Endodermal cell (in vitro differentiated cells): Measurements from ENCODE around the gene DCN. TPM values are rescaled to one million over a fixed set of nuclear protein-coding genes. Genes with fewer than 3 reads are reported as not detected.

Experiments used
- DNase-seq: peaks from one replicate; pipeline ENCODE4 v3.0.0-alpha.2; 2017
- H3K27ac ChIP-seq: 2 replicates; pipeline ENCODE4 v1.5.1; 2013; ENCODE audit warnings: mild to moderate bottlenecking, low read depth, low read length, moderate library complexity
- H3K27me3 ChIP-seq: 2 replicates; pipeline ENCODE4 v1.6.1; 2013; ENCODE audit warnings: mild to moderate bottlenecking, low read length, moderate library complexity; ENCODE audit not compliant: insufficient read depth, control insufficient read depth, poor library complexity, severe bottlenecking
- H3K36me3 ChIP-seq: 2 replicates; pipeline ENCODE4 v1.7.0; 2013; ENCODE audit warnings: mild to moderate bottlenecking, low read length, moderate library complexity; ENCODE audit not compliant: control insufficient read depth, insufficient read depth
- H3K4me1 ChIP-seq: one replicate; pipeline ENCODE4 v1.7.0; 2013; ENCODE audit warnings: low read length; ENCODE audit not compliant: control insufficient read depth, insufficient read depth
- H3K4me3 ChIP-seq: 2 replicates; pipeline ENCODE4 v1.5.1; 2013; ENCODE audit warnings: mild to moderate bottlenecking, low read length, moderate library complexity
- H3K9ac ChIP-seq: 2 replicates; pipeline ENCODE4 v1.6.1; 2013; ENCODE audit warnings: mild to moderate bottlenecking, low read length, moderate library complexity; ENCODE audit not compliant: poor library complexity, severe bottlenecking; ENCODE audit errors: extremely low read depth
- H3K9me3 ChIP-seq: 2 replicates; pipeline ENCODE4 v1.6.1; 2013; ENCODE audit warnings: mild to moderate bottlenecking, low read length, moderate library complexity; ENCODE audit not compliant: control insufficient read depth
- H3K27ac Mint-ChIP-seq: 2 replicates; pipeline ENCODE4 v1.8.0; 2020; ENCODE audit warnings: mixed read lengths
- H3K27me3 Mint-ChIP-seq: 2 replicates; pipeline ENCODE4 v1.8.0; 2021; ENCODE audit warnings: mild to moderate bottlenecking, mixed read lengths; ENCODE audit not compliant: insufficient read depth
- H3K36me3 Mint-ChIP-seq: 2 replicates; pipeline ENCODE4 v1.8.0; 2020; ENCODE audit warnings: low read depth, mixed read lengths
- H3K4me1 Mint-ChIP-seq: 2 replicates; pipeline ENCODE4 v1.8.0; 2020; ENCODE audit warnings: mixed read lengths
- H3K4me3 Mint-ChIP-seq: 2 replicates; pipeline ENCODE4 v1.8.0; 2020; ENCODE audit warnings: mild to moderate bottlenecking, moderate library complexity, mixed read lengths
- H3K9me3 Mint-ChIP-seq: 2 replicates; pipeline ENCODE4 v1.8.0; 2020; ENCODE audit warnings: mild to moderate bottlenecking, mixed read lengths
- WGBS, 2 experiments: methylation state at CpG; one replicate each; pipeline versions ENCODE4 v1.1.5 to v1.1.7; 2013; ENCODE audit warnings: missing lambda C conversion rate in 2 of 2, mixed read lengths in 1 of 2; ENCODE audit not compliant: insufficient coverage in 1 of 2, insufficient read length in 1 of 2; 5-methylcytosine and 5-hydroxymethylcytosine counted together
- total RNA-seq, 2 donors: library from RNA; stranded (reverse); fragmentation: NEBNext Ultra II Directional in 1 of 2; extraction: Animal tissue kit (Norgen Biotek cat#: 25700) in 1 of 2; gene quantifications; 2 replicates in 1 of 2; 3 replicates in 1 of 2; pipeline ENCODE4 v1.2.1, GENCODE V29; 2021
- TF ChIP-seq, protein P1 (sequence below): fragments of 200-600 bp; sonication (generic); conservative IDR thresholded peaks from 2 replicates; pipeline ENCODE4 v1.5.0; 2021; ENCODE audit warnings: antibody characterized with exemption, mild to moderate bottlenecking

DCN gene
- total RNA-seq, 2 donors from 2014 or later = not detected

DNA sequence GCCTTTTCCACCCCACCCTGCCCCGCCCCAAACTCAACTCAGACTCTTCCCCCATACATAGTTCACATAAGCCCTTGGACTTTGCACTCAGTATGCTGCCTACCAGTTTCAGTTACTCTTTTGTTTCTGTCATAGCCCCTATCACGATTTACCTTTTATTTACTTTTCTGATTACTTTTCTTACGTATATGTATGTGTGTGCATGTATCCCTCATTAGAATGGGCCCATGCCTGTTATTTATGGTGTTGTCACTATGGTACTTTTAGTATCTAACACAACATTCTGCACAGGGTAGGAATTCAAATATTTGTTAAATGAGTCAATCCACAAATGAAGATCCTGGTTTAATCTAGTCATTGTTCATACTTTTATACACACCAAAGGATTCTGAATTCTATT lies 54.9 kb downstream of the DCN start:
- H3K9ac ChIP-seq = no peak overlapping the region
- no peak overlapping the region for H3K27ac ChIP-seq
- H3K36me3 ChIP-seq = no peaks in the 10 kb centered on the region
- Mint-ChIP-seq H3K4me3 (no peak overlapping the region), H3K36me3 (no peaks in the 10 kb centered on the region), H3K4me1 (peaks cover 8% of the 10 kb centered on the region), H3K9me3 (no peaks in the 10 kb centered on the region), H3K27ac (no peak overlapping the region), H3K27me3 (peaks cover 1% of the 10 kb centered on the region)
- no peaks in the 10 kb centered on the region for H3K4me1 ChIP-seq
- TF ChIP-seq, protein P1, sequence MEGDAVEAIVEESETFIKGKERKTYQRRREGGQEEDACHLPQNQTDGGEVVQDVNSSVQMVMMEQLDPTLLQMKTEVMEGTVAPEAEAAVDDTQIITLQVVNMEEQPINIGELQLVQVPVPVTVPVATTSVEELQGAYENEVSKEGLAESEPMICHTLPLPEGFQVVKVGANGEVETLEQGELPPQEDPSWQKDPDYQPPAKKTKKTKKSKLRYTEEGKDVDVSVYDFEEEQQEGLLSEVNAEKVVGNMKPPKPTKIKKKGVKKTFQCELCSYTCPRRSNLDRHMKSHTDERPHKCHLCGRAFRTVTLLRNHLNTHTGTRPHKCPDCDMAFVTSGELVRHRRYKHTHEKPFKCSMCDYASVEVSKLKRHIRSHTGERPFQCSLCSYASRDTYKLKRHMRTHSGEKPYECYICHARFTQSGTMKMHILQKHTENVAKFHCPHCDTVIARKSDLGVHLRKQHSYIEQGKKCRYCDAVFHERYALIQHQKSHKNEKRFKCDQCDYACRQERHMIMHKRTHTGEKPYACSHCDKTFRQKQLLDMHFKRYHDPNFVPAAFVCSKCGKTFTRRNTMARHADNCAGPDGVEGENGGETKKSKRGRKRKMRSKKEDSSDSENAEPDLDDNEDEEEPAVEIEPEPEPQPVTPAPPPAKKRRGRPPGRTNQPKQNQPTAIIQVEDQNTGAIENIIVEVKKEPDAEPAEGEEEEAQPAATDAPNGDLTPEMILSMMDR = no peak
- no peak overlapping the region for H3K4me3 ChIP-seq
- 83 to 93% methylated on average over 1 to 3 of the region's 3 CpGs for WGBS, 2 experiments
- DNase-seq = no peak
- no peaks in the 10 kb centered on the region for H3K9me3 ChIP-seq
- no peaks in the 10 kb centered on the region for H3K27me3 ChIP-seq

DNA sequence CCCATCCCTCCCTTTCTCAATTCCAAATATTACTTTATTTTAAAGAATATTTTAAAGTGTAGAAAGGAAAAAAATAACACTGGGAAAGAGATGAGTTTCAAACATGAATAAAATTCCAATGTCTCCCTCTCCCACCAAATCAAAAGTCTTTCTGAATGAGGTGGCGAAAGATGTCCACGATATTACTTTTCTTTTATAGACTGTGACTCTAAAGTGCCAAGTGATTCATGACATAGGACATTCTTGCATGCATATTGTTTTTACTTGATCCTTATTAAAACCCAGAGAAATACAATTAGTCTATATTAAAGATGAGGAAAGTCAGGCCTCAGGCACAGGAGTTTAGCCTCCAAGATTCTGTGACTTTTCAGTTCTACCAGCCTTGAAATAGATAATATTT lies 55.3 kb downstream of the DCN start:
- Histone ChIP-seq H3K27me3 (no peaks in the 10 kb centered on the region), H3K9me3 (no peaks in the 10 kb centered on the region), H3K9ac (no peak overlapping the region), H3K36me3 (no peaks in the 10 kb centered on the region), H3K27ac (no peak overlapping the region), H3K4me1 (no peaks in the 10 kb centered on the region), H3K4me3 (no peak overlapping the region)
- no peak overlapping the region for H3K27ac Mint-ChIP-seq
- H3K27me3 Mint-ChIP-seq = peaks cover 1% of the 10 kb centered on the region
- no peaks in the 10 kb centered on the region for H3K9me3 Mint-ChIP-seq
- TF ChIP-seq, protein P1 = no peak
- 92 to 100% methylated on average over 2 of the region's 2 CpGs for WGBS, 2 experiments
- H3K4me3 Mint-ChIP-seq = no peak overlapping the region
- H3K4me1 Mint-ChIP-seq = peaks cover 5% of the 10 kb centered on the region
- DNase-seq = no peak
- H3K36me3 Mint-ChIP-seq = no peaks in the 10 kb centered on the region

DNA sequence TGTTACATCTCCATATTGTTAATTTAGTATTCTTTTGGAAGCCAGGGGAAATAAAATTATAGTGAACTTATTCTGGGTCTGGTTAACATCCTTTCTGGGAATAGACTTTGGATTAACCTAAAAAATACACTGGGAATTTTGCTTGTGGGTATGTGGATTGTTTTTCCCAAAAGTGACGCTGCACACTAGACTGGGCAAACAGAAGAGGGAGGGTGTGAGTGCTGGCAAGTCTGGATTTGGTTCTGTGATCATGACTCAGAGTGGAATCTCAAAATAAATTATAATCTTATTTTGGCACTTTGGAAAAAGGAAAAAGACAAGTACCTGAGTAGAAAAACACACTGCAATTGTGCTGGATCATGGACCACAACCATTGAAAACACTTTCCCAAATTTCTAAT lies 56.1 kb downstream of the DCN start:
- no peaks in the 10 kb centered on the region for H3K9me3 Mint-ChIP-seq
- no peak overlapping the region for H3K27ac Mint-ChIP-seq
- no peaks in the 10 kb centered on the region for H3K36me3 Mint-ChIP-seq
- no peak overlapping the region for H3K4me3 ChIP-seq
- H3K27me3 ChIP-seq = no peaks in the 10 kb centered on the region
- no peak for DNase-seq
- H3K4me3 Mint-ChIP-seq = no peak overlapping the region
- no peaks in the 10 kb centered on the region for H3K36me3 ChIP-seq
- TF ChIP-seq, protein P1 = no peak
- no peaks in the 10 kb centered on the region for H3K27me3 Mint-ChIP-seq
- no peaks in the 10 kb centered on the region for H3K9me3 ChIP-seq
- no peak overlapping the region for H3K27ac ChIP-seq
- peaks cover 5% of the 10 kb centered on the region for H3K4me1 Mint-ChIP-seq
- no peaks in the 10 kb centered on the region for H3K4me1 ChIP-seq
- WGBS, 2 experiments = 86 to 94% methylated on average over 1 of the region's 1 CpG
- no peak overlapping the region for H3K9ac ChIP-seq
